GM19324 (cell line): ENCODE data around the gene ZFYVE26.

Experiments used
- ATAC-seq: cut with Tn5 transposase; IDR thresholded peaks from one replicate; pipeline ENCODE4 v1.9.1; 2021; ENCODE audit warnings: mild to moderate bottlenecking, moderate library complexity; ENCODE audit not compliant: unreplicated experiment, low FRiP score

Gene ZFYVE26

GRCh38 chr14:67817750-67818438 lies 1.5 kb upstream of the ZFYVE26 start:
- no peak for ATAC-seq

GRCh38 chr14:67815573-67816225 lies 691 bp downstream of the ZFYVE26 start:
- ATAC-seq, result no peak

- ATAC-seq, result no peak
Measured at GRCh38 chr14:67814821-67815220, 1.6 kb downstream of the ZFYVE26 start.

GRCh38 chr14:67806246-67806645 lies 10.1 kb downstream of the ZFYVE26 start:
- no peak for ATAC-seq

GRCh38 chr14:67800743-67801142 lies 15.6 kb downstream of the ZFYVE26 start:
- ATAC-seq, result no peak

GRCh38 chr14:67798731-67799130 lies 17.7 kb downstream of the ZFYVE26 start:
- no peak for ATAC-seq

GRCh38 chr14:67787673-67788072 lies 28.7 kb downstream of the ZFYVE26 start:
- no peak for ATAC-seq

- no peak for ATAC-seq
Measured at GRCh38 chr14:67785270-67786109, 30.9 kb downstream of the ZFYVE26 start.

- ATAC-seq, result no peak
Measured at GRCh38 chr14:67784244-67784823, 32.1 kb downstream of the ZFYVE26 start.

- ATAC-seq, result no peak
Measured at GRCh38 chr14:67782090-67782489, 34.3 kb downstream of the ZFYVE26 start.

- no peak for ATAC-seq
Measured at GRCh38 chr14:67778792-67779191, 37.6 kb downstream of the ZFYVE26 start.

GRCh38 chr14:67776653-67777322 lies 39.6 kb downstream of the ZFYVE26 start:
- no peak for ATAC-seq

- no peak for ATAC-seq
Measured at GRCh38 chr14:67773844-67774377, 42.5 kb downstream of the ZFYVE26 start.

GRCh38 chr14:67768219-67768618 lies 48.2 kb downstream of the ZFYVE26 start:
- ATAC-seq, result no peak

GRCh38 chr14:67766035-67766680 lies 50.2 kb downstream of the ZFYVE26 start:
- no peak for ATAC-seq

GRCh38 chr14:67765192-67765834 lies 51.1 kb downstream of the ZFYVE26 start:
- no peak for ATAC-seq

GRCh38 chr14:67764496-67764895 lies 51.9 kb downstream of the ZFYVE26 start:
- ATAC-seq, result no peak

GRCh38 chr14:67763158-67763822 lies 53.1 kb downstream of the ZFYVE26 start:
- no peak for ATAC-seq

- ATAC-seq, result no peak
Measured at GRCh38 chr14:67762051-67762450, 54.3 kb downstream of the ZFYVE26 start.
